Fibroblast of villous mesenchyme (primary cell): Measurements from ENCODE around the gene ACAP1. TPM values are rescaled to one million over a fixed set of nuclear protein-coding genes. Genes with fewer than 3 reads are reported as not detected.
"Not testable (repeated sequence)": the region's sequence is repeated elsewhere in the genome, so short reads cannot be mapped to it uniquely, and the experiment has no call there.

Experiments used
- DNase-seq: peaks from one replicate; pipeline ENCODE4 v3.0.0-alpha.2; 2010; ENCODE audit warnings: low read depth
- H3K4me3 ChIP-seq: 2 replicates; pipeline ENCODE4 v1.5.1; 2011; ENCODE audit warnings: low read depth, mild to moderate bottlenecking, low read length
- CTCF ChIP-seq: IDR thresholded peaks from 2 replicates; pipeline ENCODE4 v1.5.1; 2012; ENCODE audit warnings: low read depth, mild to moderate bottlenecking, low read length; ENCODE audit not compliant: insufficient read depth
- total RNA-seq: library from RNA; depleted of rRNA; stranded (reverse); fragments of >200 nt; gene quantifications from 2 replicates; pipeline ENCODE4 v1.2.3, GENCODE V29; 2012

The ACAP1 gene
- total RNA-seq, 1 donor = 3.9 TPM

GRCh38 chr17:7356756-7357155 is 20.4 kb downstream of the ACAP1 start:
- no peak overlapping the region for H3K4me3 ChIP-seq
- no peak for TF ChIP-seq CTCF
- no peak for DNase-seq

- no peak for DNase-seq
- TF ChIP-seq CTCF = no peak
- no peak overlapping the region for H3K4me3 ChIP-seq
Observed at GRCh38 chr17:7357381-7357780, 21.1 kb downstream of the ACAP1 start.

GRCh38 chr17:7361906-7362305 is 25.6 kb downstream of the ACAP1 start:
- no peak for TF ChIP-seq CTCF
- no peak overlapping the region for H3K4me3 ChIP-seq
- no peak for DNase-seq

GRCh38 chr17:7363311-7363710 is 27.0 kb downstream of the ACAP1 start:
- no peak for TF ChIP-seq CTCF
- no peak overlapping the region for H3K4me3 ChIP-seq
- DNase-seq = peak; percentile 19

- not testable (repeated sequence) for H3K4me3 ChIP-seq, DNase-seq
Observed at GRCh38 chr17:7365963-7366362, 29.6 kb downstream of the ACAP1 start.

- DNase-seq = no peak
- no peak overlapping the region for H3K4me3 ChIP-seq
- no peak for TF ChIP-seq CTCF
Observed at GRCh38 chr17:7367083-7367482, 30.8 kb downstream of the ACAP1 start.

GRCh38 chr17:7367918-7368598 is 31.7 kb downstream of the ACAP1 start:
- H3K4me3 ChIP-seq = no peak overlapping the region
- TF ChIP-seq CTCF = no peak
- DNase-seq = no peak

- H3K4me3 ChIP-seq, DNase-seq: not testable (repeated sequence)
Observed at GRCh38 chr17:7368599-7368994, 32.3 kb downstream of the ACAP1 start.
